Body of pancreas (tissue), 4 donors: ENCODE data around the gene NMS.

ENCODE experiments used
- CTCF ChIP-seq, 7 experiments: fragments of 450-650 bp in 4 of 7; fragments of 200-600 bp in 3 of 7; sonication (generic) in 3 of 7; IDR thresholded peaks; one replicate each; pipeline ENCODE4 v1.5.1; 2016 to 2019; ENCODE audit warnings: antibody characterized with exemption in 7 of 7
- POLR2A ChIP-seq, 3 donors: fragments of 450-650 bp; IDR thresholded peaks; one replicate each; pipeline ENCODE4 v1.6.1; 2016; ENCODE audit warnings: antibody characterized with exemption in 3 of 3, mild to moderate bottlenecking in 2 of 3

- TF ChIP-seq CTCF (IDR thresholded peaks at IDR 0.05), result no peak
- no peak for TF ChIP-seq POLR2A (IDR thresholded peaks at IDR 0.05)
These were observed 43.4 kb downstream of the NMS start for GRCh38 chr2:100513650-100514049.
